CD8-positive, alpha-beta memory T cell (primary cell): ENCODE measurements around the gene SMR3A. TPM values are rescaled to one million over a fixed set of nuclear protein-coding genes. Genes with fewer than 3 reads are reported as not detected.

ENCODE experiments used
- CTCF ChIA-PET: fragments of 350-600 bp; sonication (Branson Sonifier 250); formaldehyde crosslinking; loops from one replicate; lab custom pipeline; 2021; ENCODE audit warnings: antibody characterized with exemption; lab: Charles Lee
- POLR2A ChIA-PET: fragments of 350-600 bp; sonication (Branson Sonifier 250); formaldehyde crosslinking; loops from one replicate; lab custom pipeline; 2021; ENCODE audit warnings: antibody characterized with exemption; lab: Charles Lee
- DNase-seq, 5 donors: peaks; one replicate each; pipeline versions ENCODE4 v3.0.0 to v3.0.0-alpha.2; 2020 to 2022; ENCODE audit warnings: mixed read lengths in 1 of 5
- H3K27ac ChIP-seq: one replicate; pipeline ENCODE4 v1.7.0; 2013; ENCODE audit warnings: low read depth, mild to moderate bottlenecking, low read length, moderate library complexity
- H3K27me3 ChIP-seq: 2 replicates; pipeline ENCODE4 v1.7.0; 2013; ENCODE audit warnings: low read length, mild to moderate bottlenecking; ENCODE audit not compliant: insufficient read depth, poor library complexity, severe bottlenecking
- H3K36me3 ChIP-seq: 2 replicates; pipeline ENCODE4 v1.7.0; 2013; ENCODE audit warnings: mild to moderate bottlenecking, low read length, moderate library complexity; ENCODE audit not compliant: insufficient read depth
- H3K4me1 ChIP-seq: 2 replicates; pipeline ENCODE4 v1.7.0; 2013; ENCODE audit warnings: mild to moderate bottlenecking, low read length, moderate library complexity; ENCODE audit not compliant: insufficient read depth
- H3K4me3 ChIP-seq: 2 replicates; pipeline ENCODE4 v1.7.0; 2013; ENCODE audit warnings: mild to moderate bottlenecking, low read length
- H3K9me3 ChIP-seq: 2 replicates; pipeline ENCODE4 v1.7.0; 2013; ENCODE audit warnings: mild to moderate bottlenecking, low read length
- H3K27ac Mint-ChIP-seq, 8 donors: one replicate each; pipeline ENCODE4 v1.8.0; 2020 to 2021; ENCODE audit warnings: mixed read lengths in 8 of 8, mild to moderate bottlenecking in 6 of 8, inconsistent platforms in 3 of 8, moderate library complexity in 3 of 8
- H3K27me3 Mint-ChIP-seq, 2 donors: one replicate each; pipeline ENCODE4 v1.8.0; 2020 to 2021; ENCODE audit warnings: mixed read lengths in 2 of 2, mild to moderate bottlenecking in 1 of 2, moderate library complexity in 1 of 2
- H3K36me3 Mint-ChIP-seq, 3 donors: one replicate each; pipeline ENCODE4 v1.8.0; 2020 to 2021; ENCODE audit warnings: mixed read lengths in 3 of 3, inconsistent platforms in 1 of 3, mild to moderate bottlenecking in 1 of 3
- H3K4me1 Mint-ChIP-seq, 3 donors: one replicate each; pipeline ENCODE4 v1.8.0; 2020 to 2021; ENCODE audit warnings: mixed read lengths in 3 of 3, inconsistent platforms in 1 of 3, mild to moderate bottlenecking in 1 of 3
- H3K4me3 Mint-ChIP-seq, 7 donors: one replicate each; pipeline ENCODE4 v1.8.0; 2020 to 2021; ENCODE audit warnings: mixed read lengths in 7 of 7, mild to moderate bottlenecking in 6 of 7, moderate library complexity in 4 of 7, inconsistent platforms in 2 of 7
- H3K9me3 Mint-ChIP-seq, 5 donors: one replicate each; pipeline ENCODE4 v1.8.0; 2020 to 2022; ENCODE audit warnings: mixed read lengths in 5 of 5, mild to moderate bottlenecking in 3 of 5, moderate library complexity in 2 of 5, inconsistent platforms in 1 of 5
- polyA plus RNA-seq: library from polyadenylated mRNA; unstranded; fragments of 300-500 nt; fragmentation: Illumina TruSeq; gene quantifications from one replicate; pipeline ENCODE4 v1.2.3, GENCODE V29; 2021
- total RNA-seq, 2 experiments: library from RNA; stranded (reverse); gene quantifications; one replicate each; pipeline ENCODE4 v1.2.3, GENCODE V29; 2021

The SMR3A gene
- total RNA-seq (not detected), polyA plus RNA-seq (not detected)

GRCh38 chr4:70360460-70360859 lies at the start of gene SMR3A:
SMR3A (plus strand) TSS chr4:70360760; CDS start chr4:70362116, 1,356 bp downstream.
- Histone ChIP-seq H3K27ac (no peak within 1 kb of the TSS), H3K4me3 (no peak within 1 kb of the TSS), H3K4me1 (no peaks in the 10 kb centered on the region), H3K27me3 (no peaks in the 10 kb centered on the region), H3K9me3 (no peaks in the 10 kb centered on the region), H3K36me3 (no peaks in the 10 kb centered on the region)
- POLR2A ChIA-PET: no interaction called here
- no peak for DNase-seq
- Mint-ChIP-seq H3K27ac (no peak within 1 kb of the TSS), H3K4me3 (no peak within 1 kb of the TSS), H3K36me3 (no peaks in the 10 kb centered on the region), H3K4me1 (no peaks in the 10 kb centered on the region), H3K27me3 (peaks cover 0 to 2% of the 10 kb centered on the region in 2 donors), H3K9me3 (no peaks in the 10 kb centered on the region)
- CTCF ChIA-PET: no interaction called here

- Histone ChIP-seq H3K4me3 (no peak overlapping the region), H3K4me1 (no peaks in the 10 kb centered on the region), H3K9me3 (no peaks in the 10 kb centered on the region), H3K36me3 (no peaks in the 10 kb centered on the region), H3K27ac (no peak overlapping the region), H3K27me3 (no peaks in the 10 kb centered on the region)
- Mint-ChIP-seq H3K9me3 (peaks cover 0 to 13% (median 3%) of the 10 kb centered on the region in 5 donors), H3K27me3 (no peaks in the 10 kb centered on the region), H3K27ac (no peak overlapping the region), H3K36me3 (no peaks in the 10 kb centered on the region), H3K4me3 (no peak overlapping the region), H3K4me1 (no peaks in the 10 kb centered on the region)
- CTCF ChIA-PET: no interaction called here
- DNase-seq: no peak
- POLR2A ChIA-PET: no interaction called here
Measured at GRCh38 chr4:70313736-70314135, 46.8 kb upstream of the SMR3A start.

- H3K36me3 ChIP-seq: no peaks in the 10 kb centered on the region
- Mint-ChIP-seq H3K4me1 (no peaks in the 10 kb centered on the region), H3K4me3 (no peak overlapping the region), H3K9me3 (peaks cover 0 to 4% (median 0%) of the 10 kb centered on the region in 5 donors), H3K27me3 (no peaks in the 10 kb centered on the region), H3K36me3 (no peaks in the 10 kb centered on the region), H3K27ac (no peak overlapping the region)
- no peak overlapping the region for H3K27ac ChIP-seq
- no peak overlapping the region for H3K4me3 ChIP-seq
- no peaks in the 10 kb centered on the region for H3K9me3 ChIP-seq
- no peaks in the 10 kb centered on the region for H3K27me3 ChIP-seq
- CTCF ChIA-PET: no interaction called here
- POLR2A ChIA-PET: no interaction called here
- H3K4me1 ChIP-seq: no peaks in the 10 kb centered on the region
- DNase-seq: no peak
Measured at GRCh38 chr4:70315928-70316327, 44.6 kb upstream of the SMR3A start.

GRCh38 chr4:70326052-70326451 lies 34.5 kb upstream of the SMR3A start:
- no peak overlapping the region for H3K27ac Mint-ChIP-seq
- H3K27me3 ChIP-seq: no peaks in the 10 kb centered on the region
- no peaks in the 10 kb centered on the region for H3K36me3 ChIP-seq
- H3K4me3 ChIP-seq: no peak overlapping the region
- no peaks in the 10 kb centered on the region for H3K4me1 ChIP-seq
- no peak overlapping the region for H3K27ac ChIP-seq
- DNase-seq: no peak
- H3K9me3 Mint-ChIP-seq: peaks cover 0 to 4% (median 3%) of the 10 kb centered on the region in 5 donors
- no peaks in the 10 kb centered on the region for H3K4me1 Mint-ChIP-seq
- H3K36me3 Mint-ChIP-seq: no peaks in the 10 kb centered on the region
- CTCF ChIA-PET: no interaction called here
- POLR2A ChIA-PET: no interaction called here
- H3K27me3 Mint-ChIP-seq: no peaks in the 10 kb centered on the region
- no peaks in the 10 kb centered on the region for H3K9me3 ChIP-seq
- no peak overlapping the region for H3K4me3 Mint-ChIP-seq

- Mint-ChIP-seq H3K4me3 (no peak within 1 kb of the TSS), H3K36me3 (no peaks in the 10 kb centered on the region), H3K27ac (no peak within 1 kb of the TSS), H3K9me3 (peaks cover 0 to 9% (median 0%) of the 10 kb centered on the region in 5 donors), H3K4me1 (no peaks in the 10 kb centered on the region), H3K27me3 (no peaks in the 10 kb centered on the region)
- Histone ChIP-seq H3K9me3 (no peaks in the 10 kb centered on the region), H3K27me3 (no peaks in the 10 kb centered on the region), H3K4me1 (no peaks in the 10 kb centered on the region), H3K36me3 (no peaks in the 10 kb centered on the region), H3K27ac (no peak within 1 kb of the TSS), H3K4me3 (no peak within 1 kb of the TSS)
- CTCF ChIA-PET: no interaction called here
- no peak for DNase-seq
- POLR2A ChIA-PET: no interaction called here
Measured at GRCh38 chr4:70334681-70335080, 25.9 kb upstream of the SMR3A start, which contains the start of gene CABS1. CABS1 (plus strand) TSS chr4:70334981; CDS start chr4:70335040, 59 bp downstream.

GRCh38 chr4:70336043-70336442 lies 24.5 kb upstream of the SMR3A start:
- Histone ChIP-seq H3K4me3 (no peak overlapping the region), H3K36me3 (no peaks in the 10 kb centered on the region), H3K27me3 (no peaks in the 10 kb centered on the region), H3K4me1 (no peaks in the 10 kb centered on the region), H3K9me3 (no peaks in the 10 kb centered on the region), H3K27ac (no peak overlapping the region)
- DNase-seq: no peak
- Mint-ChIP-seq H3K9me3 (peaks cover 0 to 12% (median 0%) of the 10 kb centered on the region in 5 donors), H3K27ac (no peak overlapping the region), H3K4me1 (no peaks in the 10 kb centered on the region), H3K27me3 (no peaks in the 10 kb centered on the region), H3K4me3 (no peak overlapping the region), H3K36me3 (no peaks in the 10 kb centered on the region)
- ChIA-PET CTCF (no interaction called here), POLR2A (no interaction called here)

- Mint-ChIP-seq H3K9me3 (peaks cover 0 to 15% (median 0%) of the 10 kb centered on the region in 5 donors), H3K4me3 (no peak overlapping the region), H3K4me1 (no peaks in the 10 kb centered on the region), H3K27ac (no peak overlapping the region), H3K27me3 (no peaks in the 10 kb centered on the region), H3K36me3 (no peaks in the 10 kb centered on the region)
- DNase-seq: no peak
- H3K4me3 ChIP-seq: no peak overlapping the region
- H3K36me3 ChIP-seq: no peaks in the 10 kb centered on the region
- H3K27me3 ChIP-seq: no peaks in the 10 kb centered on the region
- no peaks in the 10 kb centered on the region for H3K9me3 ChIP-seq
- no peak overlapping the region for H3K27ac ChIP-seq
- ChIA-PET CTCF (no interaction called here), POLR2A (no interaction called here)
- no peaks in the 10 kb centered on the region for H3K4me1 ChIP-seq
Measured at GRCh38 chr4:70337886-70338420, 22.6 kb upstream of the SMR3A start.

- Histone ChIP-seq H3K36me3 (no peaks in the 10 kb centered on the region), H3K9me3 (no peaks in the 10 kb centered on the region), H3K27me3 (no peaks in the 10 kb centered on the region), H3K4me3 (no peak overlapping the region), H3K27ac (no peak overlapping the region), H3K4me1 (no peaks in the 10 kb centered on the region)
- POLR2A ChIA-PET: no interaction called here
- CTCF ChIA-PET: no interaction called here
- no peak overlapping the region for H3K27ac Mint-ChIP-seq
- no peaks in the 10 kb centered on the region for H3K4me1 Mint-ChIP-seq
- H3K36me3 Mint-ChIP-seq: peaks cover 0 to 4% (median 0%) of the 10 kb centered on the region in 3 donors
- H3K4me3 Mint-ChIP-seq: no peak overlapping the region
- peaks cover 0 to 3% (median 2%) of the 10 kb centered on the region in 5 donors for H3K9me3 Mint-ChIP-seq
- H3K27me3 Mint-ChIP-seq: peaks cover 0 to 2% of the 10 kb centered on the region in 2 donors
- no peak for DNase-seq
Measured at GRCh38 chr4:70356185-70356584, 4.4 kb upstream of the SMR3A start.
